SK-MEL-5 (cell line): ENCODE data around the gene STPG2. TPM values are rescaled to one million over a fixed set of nuclear protein-coding genes. Genes with fewer than 3 reads are reported as not detected.
"Not testable (repeated sequence)": the region's sequence is repeated elsewhere in the genome, so short reads cannot be mapped to it uniquely, and the experiment has no call there.

Experiments used
- DNase-seq: peaks from one replicate; pipeline ENCODE4 v3.0.0-alpha.2; 2016; ENCODE audit warnings: low read depth, low spot score
- in situ Hi-C: cut with HindIII; loops from 2 replicates; pipeline ENCODE4 v1.10.0; 2016; ENCODE audit warnings: low sequenced_read_pairs, high pct_unique_total_duplicates, low pct_unique_long_range_greater_than_20kb
- total RNA-seq: library from RNA; depleted of rRNA; stranded (reverse); fragments of >200 nt; shearing (Covaris generic); gene quantifications from 2 replicates; pipeline ENCODE4 v1.2.3, GENCODE V29; 2014

Gene STPG2
- total RNA-seq, 1 experiment from 2014 or later = 0.13 TPM

GRCh38 chr4:97605932-97606331, 537.3 kb downstream of the STPG2 start:
- DNase-seq = no peak
- in situ Hi-C loops = no loop called here

GRCh38 chr4:97593248-97593647, 550.0 kb downstream of the STPG2 start:
- in situ Hi-C loops = no loop called here
- DNase-seq = no peak

DNA sequence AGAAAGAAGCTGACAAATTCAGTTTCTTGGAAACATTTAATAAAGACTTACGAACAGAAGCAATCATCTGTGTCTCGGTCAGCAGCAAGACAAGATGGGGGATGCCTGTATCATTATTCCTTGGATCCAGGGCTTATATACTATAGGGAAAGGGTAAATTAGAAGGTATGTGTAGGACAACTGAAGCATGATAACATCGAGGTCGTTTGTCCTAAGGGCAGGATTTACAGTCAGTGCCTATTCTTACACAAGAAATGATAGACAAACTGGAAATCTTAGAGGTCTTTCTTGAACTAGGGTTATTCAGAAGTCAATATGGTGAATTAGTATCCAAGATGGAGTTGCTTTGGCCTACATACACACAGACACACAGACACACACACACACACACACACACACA, 553.0 kb downstream of the STPG2 start:
- DNase-seq = no peak
- in situ Hi-C loops = no loop called here

DNA sequence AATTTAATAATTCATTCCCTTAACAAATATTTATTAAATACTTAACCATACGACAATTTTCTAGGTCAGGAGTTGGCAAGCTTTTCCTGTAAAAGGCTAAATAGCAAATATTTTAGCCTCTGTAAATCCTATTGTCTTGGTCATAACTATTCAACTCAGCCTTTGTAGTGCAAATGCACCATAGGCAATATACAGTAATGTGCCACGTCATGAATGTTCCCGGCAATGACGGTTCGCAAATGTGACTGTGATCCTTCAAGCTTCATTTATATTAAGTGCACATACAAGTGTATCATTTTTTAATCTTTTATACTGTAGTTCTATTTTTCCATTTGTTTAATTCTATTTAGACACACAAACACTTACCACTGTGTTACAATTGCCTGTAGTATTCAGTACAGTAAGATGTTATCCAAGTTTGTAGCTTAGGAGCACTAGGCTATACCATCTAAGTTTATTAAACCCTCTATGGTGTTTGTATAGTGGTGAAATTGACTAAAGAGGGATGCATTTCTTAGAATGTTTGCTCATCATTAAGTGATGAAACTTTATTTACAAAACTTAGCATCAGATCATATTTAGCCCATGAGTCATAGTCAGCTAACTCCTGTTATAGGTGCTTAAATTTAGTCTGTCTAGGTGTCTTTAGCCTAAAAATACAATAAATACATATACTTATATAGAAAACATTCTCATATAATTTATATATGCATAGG, 553.6 kb downstream of the STPG2 start:
- in situ Hi-C loops = no loop called here
- DNase-seq = no peak

DNA sequence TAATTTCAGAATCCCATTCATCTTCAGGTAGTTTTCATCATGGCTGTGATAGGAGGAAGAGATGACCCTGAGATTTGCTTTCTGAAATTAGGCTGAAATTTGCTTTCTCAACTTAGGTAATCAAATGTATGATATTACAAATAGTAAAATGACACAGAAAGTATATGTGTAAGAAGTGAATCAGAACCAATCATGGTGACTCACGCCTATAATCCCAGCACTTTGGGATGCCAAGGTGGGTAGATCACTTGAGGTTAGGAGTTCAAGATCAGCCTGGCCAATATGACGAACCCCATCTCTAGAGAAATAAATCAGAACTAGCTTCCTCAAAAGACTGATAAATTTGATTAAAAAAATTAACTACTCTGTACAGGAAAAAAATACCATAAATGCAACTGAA, 555.4 kb downstream of the STPG2 start:
- in situ Hi-C loops = no loop called here
- no peak for DNase-seq

- no peak for DNase-seq
- in situ Hi-C loops = no loop called here
These were observed 558.0 kb downstream of the STPG2 start for GRCh38 chr4:97585274-97585673.

GRCh38 chr4:97582890-97583289, 560.4 kb downstream of the STPG2 start:
- in situ Hi-C loops = no loop called here

DNA sequence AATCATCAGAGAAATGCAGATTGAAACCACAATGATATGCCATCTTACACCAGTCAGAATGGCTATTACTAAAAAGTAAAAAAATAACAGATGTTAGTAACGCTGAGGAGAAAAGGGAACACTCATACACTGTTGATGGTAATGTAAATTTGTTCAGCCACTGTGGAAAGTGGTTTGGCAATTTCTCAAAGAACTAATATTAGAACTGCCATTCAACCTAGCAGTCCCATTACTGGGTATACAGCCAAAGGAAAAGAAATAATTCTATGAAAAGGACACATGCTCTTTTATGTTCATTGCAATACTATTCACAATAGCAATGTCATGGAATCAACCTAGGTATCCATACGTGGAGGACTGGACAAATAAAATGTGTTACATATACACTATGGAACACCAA, 566.3 kb downstream of the STPG2 start:
- no peak for DNase-seq
- in situ Hi-C loops = no loop called here

More at GRCh38 chr4:97582890-97583289, 560.4 kb downstream of the STPG2 start:
- no peak for DNase-seq

GRCh38 chr4:97560009-97560408, 583.3 kb downstream of the STPG2 start:
- no peak for DNase-seq
- in situ Hi-C loops = no loop called here

DNA sequence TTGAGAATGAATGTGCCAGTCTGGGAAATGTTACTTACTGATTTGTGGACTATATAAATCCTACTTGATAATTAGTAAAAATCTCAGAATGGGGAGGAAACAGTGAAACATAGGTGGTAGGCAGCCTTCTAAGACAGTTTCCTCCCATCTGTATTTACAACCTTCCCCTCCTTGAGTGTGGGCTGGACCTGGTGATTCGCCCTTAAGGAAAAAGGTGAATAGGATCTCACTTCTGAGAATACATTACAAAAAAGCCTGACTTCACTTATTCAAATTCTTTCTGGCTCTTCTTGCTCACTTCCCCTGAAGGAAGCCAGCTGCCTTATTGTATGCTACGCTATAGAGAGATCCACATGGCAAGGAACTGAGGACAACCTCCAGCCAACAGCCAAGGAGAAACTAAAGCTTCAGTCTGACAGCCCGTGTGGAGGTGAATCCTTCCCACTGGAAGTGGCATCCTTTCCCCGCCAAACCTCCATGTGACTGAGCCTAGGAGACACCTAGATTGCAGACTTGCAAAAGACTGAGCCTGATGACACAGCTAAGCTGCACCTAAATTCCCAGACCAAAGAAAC, 585.0 kb downstream of the STPG2 start:
- in situ Hi-C loops = no loop called here
- DNase-seq = no peak

- DNase-seq, in situ Hi-C loops: not testable (repeated sequence)
These were observed 592.6 kb downstream of the STPG2 start for GRCh38 chr4:97550637-97551036.

DNA sequence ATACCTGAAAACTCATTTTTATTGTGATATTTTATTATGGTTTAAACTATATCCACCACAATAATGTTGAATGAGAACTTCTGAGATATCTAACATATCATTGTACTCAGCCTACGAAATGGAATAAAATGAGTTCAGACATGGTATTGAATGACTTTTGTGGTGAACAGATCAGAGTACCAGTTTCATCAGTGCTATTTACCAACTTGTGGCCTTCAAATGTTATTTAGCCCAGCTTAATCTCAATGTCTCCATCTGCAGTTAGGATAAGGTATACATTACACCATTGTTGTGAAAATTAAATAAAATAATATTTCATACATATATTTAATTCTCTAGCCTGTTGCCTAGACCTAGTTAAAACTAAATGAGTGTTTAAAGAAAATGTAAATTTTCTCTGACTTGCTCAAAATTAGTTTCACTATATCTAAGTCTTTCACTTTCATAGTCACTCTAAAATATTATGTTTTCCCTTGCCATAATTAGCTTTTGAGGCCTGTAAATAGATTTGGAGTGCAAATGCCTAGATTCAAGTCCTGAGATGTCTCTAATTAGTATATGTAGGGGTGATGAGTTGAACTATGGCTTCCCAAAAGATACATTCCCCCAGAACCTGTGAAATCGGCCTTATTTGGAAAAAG, 594.2 kb downstream of the STPG2 start:
- in situ Hi-C loops = no loop called here
- DNase-seq = no peak

- no peak for DNase-seq
- in situ Hi-C loops = no loop called here
These were observed 595.1 kb downstream of the STPG2 start for GRCh38 chr4:97548186-97548585.

DNA sequence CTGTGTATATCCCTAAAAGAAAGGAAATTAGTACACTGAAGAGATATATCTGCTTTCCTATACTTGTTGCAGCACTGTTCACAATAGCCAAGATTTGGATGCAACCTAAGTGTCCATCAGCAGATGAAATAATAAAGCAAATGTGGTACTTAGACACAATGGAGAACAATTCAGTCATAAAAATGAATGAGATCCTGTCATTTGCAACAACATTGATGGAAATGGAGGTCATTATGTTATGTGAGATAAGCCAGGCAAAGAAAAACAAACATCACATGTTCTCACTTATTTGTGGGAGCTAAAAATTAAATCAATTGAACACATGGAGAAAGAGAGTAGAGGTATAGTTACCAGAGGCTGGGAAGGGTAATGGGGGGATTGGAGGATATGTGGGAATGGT, 611.9 kb downstream of the STPG2 start:
- in situ Hi-C loops = no loop called here
- no peak for DNase-seq

- DNase-seq = no peak
- in situ Hi-C loops = no loop called here
These were observed 612.6 kb downstream of the STPG2 start for GRCh38 chr4:97530676-97531075.

DNA sequence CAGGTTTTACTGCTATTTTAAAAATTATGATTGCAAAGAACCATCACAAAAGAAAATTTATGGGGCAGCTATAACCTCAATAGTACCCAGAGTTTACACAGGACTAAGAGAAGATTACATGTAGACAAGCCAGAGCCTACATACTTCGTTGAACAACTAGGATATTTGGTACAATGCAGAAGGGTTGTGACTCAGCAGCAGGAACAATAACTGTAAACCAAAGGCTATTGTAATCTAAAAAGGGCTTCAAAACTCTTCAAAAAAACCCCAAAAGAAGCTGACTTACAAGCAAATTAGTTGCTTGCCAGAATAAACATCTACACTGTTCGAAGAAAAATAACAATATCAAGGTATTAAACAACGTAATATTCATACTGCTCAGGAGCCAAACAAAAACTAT, 618.0 kb downstream of the STPG2 start:
- no peak for DNase-seq
- in situ Hi-C loops = no loop called here

DNA sequence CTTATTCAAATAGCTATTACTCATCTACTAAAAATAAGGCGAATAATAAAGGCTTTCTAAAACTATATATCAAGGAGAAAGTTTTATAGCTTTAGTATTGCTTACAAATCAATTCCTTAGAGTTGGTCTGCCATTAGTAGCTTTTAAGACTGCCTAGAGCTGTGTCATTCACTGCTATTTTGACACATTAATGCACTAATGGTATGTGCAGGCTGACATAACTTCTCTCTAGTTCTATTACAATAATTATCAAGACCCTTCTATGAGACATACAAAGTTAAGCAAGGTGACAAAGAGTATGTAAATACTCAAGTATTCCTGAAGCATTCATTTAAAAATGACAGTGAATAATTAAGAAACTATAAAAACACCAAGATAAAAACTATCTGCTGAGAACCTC, 625.3 kb downstream of the STPG2 start:
- no peak for DNase-seq
- in situ Hi-C loops = no loop called here

- DNase-seq = peak; percentile 13
- in situ Hi-C loops = no loop called here
These were observed 629.4 kb downstream of the STPG2 start for GRCh38 chr4:97513917-97514316.
